ENCODE measurements around the gene PELI1. TPM values are rescaled to one million over a fixed set of nuclear protein-coding genes. Genes with fewer than 3 reads are reported as not detected.
"Not testable (repeated sequence)": the region's sequence is repeated elsewhere in the genome, so short reads cannot be mapped to it uniquely, and the experiment has no call there.

Gene PELI1
- total RNA-seq, 1 donor from 2014 or later, result 48.8 TPM

DNA sequence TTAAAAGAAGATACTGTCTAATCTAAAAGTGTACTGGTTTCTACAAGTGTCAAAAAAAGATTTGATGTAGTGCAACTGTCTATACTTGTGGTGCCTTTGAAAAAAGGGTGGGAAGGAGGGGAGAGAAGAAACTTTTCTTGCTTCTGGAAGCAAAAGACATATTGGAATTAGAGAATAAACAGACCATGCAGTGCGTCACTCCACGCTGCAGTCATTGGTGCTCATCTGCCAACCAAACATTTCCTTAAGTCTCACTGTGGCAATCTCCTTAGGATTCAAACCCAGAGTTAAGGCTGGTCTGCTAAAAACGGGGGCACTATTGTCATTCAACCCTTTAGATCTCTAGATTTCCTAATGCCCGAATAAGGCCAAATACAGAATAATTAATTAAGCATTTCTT, 50.9 kb downstream of the PELI1 start:
- intact Hi-C loops (cut with micrococcal nuclease), result no loop called here

DNA sequence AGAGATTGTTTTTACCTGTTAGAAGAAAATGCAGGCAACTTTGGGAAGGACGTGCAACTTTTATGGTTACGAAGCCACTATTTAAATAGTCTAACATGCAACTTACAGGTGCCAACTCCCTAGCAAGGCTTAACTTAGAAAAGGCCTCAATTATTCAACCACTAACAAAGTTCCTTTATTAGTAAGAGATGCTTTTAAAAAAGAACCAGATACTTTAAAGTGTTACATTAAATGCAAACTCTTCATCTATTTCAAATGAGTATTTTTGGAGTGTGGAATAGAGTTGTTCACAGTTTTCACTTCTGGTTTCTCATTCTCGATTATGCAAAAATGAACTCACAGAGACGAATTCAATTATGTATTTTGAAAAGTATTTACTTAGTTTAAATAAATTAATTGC, 51.7 kb downstream of the PELI1 start:
- intact Hi-C loops (cut with micrococcal nuclease), result no loop called here

DNA sequence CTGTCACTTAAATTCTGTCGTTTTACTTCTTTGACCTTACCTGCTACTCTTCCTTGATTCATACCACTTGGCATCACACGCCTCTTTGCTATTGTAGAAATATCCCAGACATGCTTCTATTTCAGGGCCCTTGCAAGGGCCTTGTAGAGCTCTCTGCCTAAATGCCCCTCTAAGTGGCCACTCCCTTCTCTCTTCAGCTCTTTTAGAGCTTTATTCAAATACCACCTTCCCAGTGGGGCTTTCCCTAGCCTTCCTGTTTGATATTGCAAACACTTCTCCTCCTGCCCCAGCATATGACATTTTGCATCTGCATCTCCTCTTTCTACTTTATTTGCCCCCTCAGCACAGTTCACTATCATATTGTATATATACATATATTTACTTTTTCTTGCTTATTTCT, 54.0 kb downstream of the PELI1 start:
- intact Hi-C loops (cut with micrococcal nuclease), result no loop called here

DNA sequence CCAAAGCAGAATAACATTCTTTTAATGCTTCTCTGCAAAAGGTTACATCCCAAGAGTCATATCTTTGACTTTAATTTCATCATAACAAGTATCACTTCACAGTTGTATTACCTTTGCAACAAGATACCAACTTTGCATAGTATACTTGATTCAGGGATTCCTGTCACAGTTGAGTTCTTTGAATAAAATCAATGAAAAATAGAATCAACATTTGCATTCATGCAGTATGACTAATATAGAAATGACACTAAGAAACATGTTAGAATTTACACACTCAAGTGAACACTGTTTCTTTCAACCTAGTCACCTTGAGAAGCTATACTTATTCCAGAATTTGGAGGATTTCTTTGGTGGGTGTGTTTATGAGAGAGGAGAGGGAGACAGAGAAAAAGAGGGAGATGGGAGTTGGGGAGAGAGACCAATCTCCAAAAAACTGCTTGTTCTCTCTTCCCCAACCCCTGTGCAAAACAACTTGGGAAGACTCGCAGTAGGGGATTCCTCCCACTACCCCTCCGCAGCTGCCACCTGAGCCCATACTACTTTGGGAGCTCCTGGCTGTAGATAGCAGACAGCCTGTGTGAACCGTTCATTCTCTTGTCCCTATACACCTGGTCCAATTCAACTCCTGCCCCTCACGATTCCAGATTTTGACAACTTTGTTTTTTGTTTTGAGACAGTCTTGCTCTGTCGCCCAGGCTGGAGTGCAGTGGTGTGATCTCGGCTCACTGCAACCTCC, 57.7 kb downstream of the PELI1 start:
- intact Hi-C loops (cut with micrococcal nuclease), result no loop called here

DNA sequence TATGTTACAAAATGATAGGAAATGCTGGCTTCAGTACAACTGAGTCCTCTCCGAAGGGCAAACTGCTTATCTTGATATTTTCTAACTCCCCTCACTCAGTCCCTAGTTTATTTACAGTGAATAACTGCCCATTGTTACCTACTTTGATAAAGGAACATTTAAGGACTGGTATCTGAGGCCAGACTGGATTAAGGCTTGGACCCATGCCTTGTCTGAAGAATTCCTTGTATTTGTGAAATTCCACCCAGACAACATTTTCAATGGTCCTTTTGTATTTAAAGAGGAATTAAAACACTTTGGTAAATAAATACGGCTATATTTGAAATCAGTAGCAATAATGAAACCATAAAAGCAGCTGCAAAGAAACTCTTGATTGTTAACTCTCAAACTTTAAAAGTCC, 58.3 kb downstream of the PELI1 start:
- intact Hi-C loops (cut with micrococcal nuclease), result no loop called here

DNA sequence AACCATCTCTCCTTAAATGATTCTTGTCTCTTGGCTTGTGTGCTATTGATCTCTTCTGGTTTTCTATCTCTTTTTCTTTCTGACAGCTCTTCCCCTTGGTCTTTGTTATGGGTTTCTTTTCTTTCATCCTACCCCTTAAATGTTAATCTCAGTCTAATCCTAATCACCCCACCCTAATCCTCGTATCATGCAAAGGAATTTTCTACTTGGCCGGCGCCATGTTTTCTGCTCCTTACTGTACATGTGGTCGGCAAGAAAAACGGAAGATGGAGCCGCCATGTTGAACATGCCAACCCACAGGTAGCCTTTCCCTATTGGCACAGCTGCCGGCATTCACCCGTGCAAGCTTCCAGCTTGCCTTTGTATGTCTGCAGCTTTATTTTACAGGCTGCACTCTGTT, 63.2 kb downstream of the PELI1 start:
- intact Hi-C loops (cut with micrococcal nuclease), result no loop called here

DNA sequence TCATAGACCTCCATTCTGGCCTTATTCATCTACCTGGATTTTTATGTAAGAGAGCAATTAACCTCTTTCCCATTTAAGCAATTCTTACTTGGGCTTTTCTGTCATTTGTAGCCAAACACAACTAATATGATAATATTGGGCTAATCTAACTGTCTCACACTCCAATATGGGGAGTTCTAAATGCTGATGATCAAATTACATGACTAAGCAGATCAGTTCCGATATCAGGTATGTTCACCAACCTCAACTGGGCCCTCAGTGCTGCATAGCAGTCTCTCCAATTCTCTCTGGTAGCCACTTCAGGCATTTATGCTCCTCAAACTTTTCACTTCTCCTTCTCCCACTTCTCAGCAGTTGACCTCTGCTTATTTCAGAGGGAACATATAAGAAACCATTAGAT, 64.0 kb downstream of the PELI1 start:
- intact Hi-C loops (cut with micrococcal nuclease), result no loop called here

DNA sequence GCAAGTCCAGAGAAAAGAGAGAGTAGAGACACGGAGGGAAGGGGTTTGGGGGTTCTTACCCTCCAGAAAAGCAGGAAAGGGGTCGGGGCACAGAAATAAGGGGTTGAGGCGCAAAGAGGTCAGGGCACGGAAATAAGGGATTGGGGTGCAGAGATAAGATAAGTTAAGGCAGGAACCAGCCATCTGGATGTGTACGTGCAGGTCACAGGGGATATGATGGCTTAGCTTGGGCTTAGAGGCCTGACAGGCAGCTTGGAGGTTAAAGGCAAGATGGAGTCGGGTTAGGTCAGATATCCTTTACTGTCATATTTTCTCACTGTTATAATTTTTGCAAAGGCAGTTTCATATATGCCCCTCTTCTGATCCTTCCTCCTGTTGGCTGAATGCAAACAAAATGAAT, 64.5 kb downstream of the PELI1 start:
- intact Hi-C loops (cut with micrococcal nuclease), result not testable (repeated sequence)

DNA sequence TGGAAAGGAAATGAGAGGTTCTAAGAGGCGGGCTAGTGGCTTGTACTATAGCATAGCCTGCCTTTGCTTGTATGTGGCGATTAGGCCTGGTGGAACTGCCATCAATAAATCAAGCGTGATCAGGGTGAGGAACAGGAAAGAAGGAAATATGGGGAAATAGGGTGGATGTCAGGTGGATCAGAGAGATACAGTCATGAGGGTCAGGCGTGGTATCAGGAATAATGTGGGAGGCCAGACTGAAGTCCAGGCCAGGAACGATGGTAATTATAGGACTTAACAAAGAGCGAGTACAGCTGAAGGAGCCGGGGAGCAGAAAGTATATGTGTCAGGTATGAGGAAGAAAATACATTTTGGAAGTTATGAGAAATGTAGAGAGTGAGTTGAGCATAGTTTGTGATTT, 67.4 kb downstream of the PELI1 start:
- intact Hi-C loops (cut with micrococcal nuclease), result not testable (repeated sequence)

DNA sequence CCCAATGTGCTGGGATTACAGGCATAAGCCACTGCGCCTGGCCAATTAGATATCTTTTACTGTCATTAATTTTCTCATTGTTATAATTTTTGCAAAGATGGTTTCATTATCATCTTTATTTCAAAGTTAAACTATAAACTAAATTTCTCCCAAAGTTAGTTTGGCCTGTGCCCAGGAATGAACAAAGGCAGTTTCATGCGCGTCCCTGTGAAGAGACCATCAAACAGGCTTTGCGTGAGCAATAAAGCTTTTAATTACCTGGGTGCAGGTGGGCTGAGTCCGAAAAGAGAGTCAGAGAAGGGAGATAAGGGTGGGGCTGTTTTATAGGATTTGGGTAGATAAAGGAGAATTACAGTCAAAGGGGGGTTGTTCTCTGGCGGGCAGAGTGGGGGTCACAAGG, 69.6 kb downstream of the PELI1 start:
- intact Hi-C loops (cut with micrococcal nuclease), result not testable (repeated sequence)

DNA sequence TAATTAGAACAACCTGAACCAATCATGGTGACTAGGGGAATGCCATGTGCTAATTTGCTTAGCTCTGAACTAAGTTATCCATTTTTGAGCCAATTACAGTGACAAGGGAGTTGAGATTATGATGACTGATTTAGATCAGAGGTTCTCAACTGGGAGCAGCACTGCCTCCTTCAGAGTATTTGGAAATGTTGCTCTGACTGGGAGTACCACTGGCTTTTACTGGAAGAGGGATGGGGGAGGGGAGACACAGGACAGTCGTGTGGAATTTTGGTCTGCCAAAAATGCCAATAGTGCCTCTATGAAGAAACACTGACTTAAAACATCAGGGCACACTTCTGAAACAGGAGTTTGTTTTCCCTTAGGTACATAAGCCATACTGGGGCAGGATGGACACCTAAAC, 76.9 kb downstream of the PELI1 start:
- intact Hi-C loops (cut with micrococcal nuclease), result no loop called here

DNA sequence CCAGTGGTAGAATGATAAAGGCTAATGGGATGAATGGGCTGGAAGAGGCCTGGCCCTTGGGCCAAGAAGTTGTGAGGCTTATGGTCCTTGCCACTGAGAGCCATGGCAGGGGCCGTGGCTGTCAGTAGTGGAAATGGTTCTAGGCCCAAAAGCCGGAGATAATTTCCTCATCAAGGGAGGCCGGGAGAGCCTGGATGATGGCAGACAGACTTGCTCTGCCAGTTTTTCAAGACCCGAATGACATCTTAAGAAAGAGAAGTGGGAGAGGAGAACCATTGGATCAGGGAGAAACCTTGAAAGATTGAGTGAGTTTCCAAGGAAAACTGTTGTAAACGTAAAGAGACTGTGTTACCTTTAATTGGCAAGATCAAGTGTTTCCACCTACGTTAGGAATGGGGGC, 78.7 kb downstream of the PELI1 start:
- intact Hi-C loops (cut with micrococcal nuclease), result loop anchor here (2.0 kb wide), 1 partner anchor 35 kb away; no protein-coding TSS in a partner anchor

DNA sequence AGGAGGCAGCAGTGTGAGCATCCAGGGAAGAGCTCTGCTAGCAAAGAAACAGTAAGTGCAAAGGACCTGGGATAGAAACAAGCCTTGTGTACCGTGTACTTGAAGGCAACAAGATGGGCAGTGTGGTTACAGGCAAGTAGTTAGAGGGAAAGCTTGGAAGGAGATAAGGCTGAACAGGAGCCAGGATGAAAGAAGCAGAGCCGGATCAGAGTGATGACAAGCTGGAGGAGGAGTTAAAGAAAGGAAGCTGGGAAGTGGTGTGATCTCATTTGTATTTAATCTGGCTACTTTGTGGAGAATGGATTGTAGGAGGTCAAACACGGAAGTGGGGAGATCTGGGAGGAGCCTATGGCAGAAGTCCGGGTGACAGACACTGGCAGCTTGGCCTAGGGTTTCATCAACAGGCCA, 80.3 kb downstream of the PELI1 start:
- intact Hi-C loops (cut with micrococcal nuclease), result loop anchor here (2.0 kb wide), 1 partner anchor 37 kb away; no protein-coding TSS in a partner anchor

DNA sequence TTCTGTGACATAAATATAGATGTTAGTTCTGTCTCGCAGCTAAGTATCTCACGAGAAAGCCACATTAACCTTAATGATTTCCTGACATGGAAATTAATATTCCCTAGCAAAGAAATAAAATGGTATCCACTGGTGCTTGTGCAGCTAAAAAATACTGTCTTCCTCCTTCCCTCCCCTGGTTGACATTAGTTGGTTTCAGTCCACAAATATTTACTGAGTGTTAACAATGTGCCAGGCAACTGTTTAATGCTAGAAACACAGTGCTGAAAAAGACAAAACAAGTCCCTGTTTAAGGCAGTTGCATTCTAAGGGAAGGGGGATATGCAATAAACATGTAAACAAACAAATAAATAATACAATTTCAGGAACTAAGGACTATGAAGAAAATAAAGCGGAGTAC, 80.8 kb downstream of the PELI1 start:
- intact Hi-C loops (cut with micrococcal nuclease), result no loop called here

DNA sequence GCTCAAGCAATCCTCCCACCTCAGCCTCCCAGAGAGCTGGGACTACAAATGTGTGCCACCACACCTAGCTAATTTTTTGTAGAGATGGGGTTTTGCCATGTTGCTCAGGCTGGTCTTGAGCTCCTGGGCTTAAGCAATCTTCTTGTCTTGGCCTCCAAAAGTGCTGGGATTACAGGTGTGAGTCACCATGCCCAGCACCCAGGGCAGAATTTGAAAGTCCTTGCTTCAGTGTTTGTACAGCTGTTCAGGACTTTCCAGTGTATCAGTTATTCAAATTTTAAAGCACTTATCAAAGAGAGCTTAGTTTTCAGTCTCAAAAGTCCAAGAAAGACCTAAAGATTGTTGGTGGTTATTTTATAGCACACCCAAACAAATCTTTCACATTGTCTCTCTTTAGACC, 81.4 kb downstream of the PELI1 start:
- intact Hi-C loops (cut with micrococcal nuclease), result no loop called here

DNA sequence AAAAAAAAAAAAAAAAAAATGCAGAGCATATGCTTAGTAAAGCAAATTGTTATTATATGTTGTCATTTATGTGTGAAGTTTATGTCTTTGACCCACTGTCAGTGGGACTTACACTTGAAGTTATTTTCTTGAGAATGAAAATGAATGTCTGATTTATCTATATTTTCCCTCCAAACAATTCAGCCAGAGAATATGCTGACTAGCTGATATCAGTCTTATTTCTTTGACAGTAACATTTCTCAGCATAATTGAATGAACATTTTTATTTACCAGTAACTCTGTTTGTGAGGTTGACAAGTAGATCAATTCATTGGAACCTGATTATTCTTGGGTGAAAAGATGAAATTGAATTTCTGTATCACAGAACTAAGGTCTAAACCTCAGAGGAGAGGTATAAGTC, 85.0 kb downstream of the PELI1 start:
- intact Hi-C loops (cut with micrococcal nuclease), result no loop called here

DNA sequence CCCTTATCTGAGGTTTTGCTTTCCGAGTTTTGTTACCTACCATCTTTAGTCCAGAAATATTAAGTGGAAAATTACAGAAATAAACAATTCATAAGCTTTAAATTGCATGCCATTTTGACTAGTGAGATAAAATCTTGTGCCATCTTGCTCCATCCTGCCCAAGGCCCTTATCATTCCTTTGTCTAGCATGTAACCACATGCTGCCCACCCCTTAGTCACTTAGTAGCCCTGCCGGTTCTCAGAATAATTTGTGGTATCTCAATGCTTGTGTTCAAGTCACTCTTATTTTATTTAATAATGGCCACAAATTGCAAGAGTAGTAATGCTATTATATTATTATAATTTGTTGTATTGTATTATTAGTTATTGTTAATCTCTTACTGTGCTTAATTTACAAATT, 88.2 kb downstream of the PELI1 start:
- intact Hi-C loops (cut with micrococcal nuclease), result no loop called here

DNA sequence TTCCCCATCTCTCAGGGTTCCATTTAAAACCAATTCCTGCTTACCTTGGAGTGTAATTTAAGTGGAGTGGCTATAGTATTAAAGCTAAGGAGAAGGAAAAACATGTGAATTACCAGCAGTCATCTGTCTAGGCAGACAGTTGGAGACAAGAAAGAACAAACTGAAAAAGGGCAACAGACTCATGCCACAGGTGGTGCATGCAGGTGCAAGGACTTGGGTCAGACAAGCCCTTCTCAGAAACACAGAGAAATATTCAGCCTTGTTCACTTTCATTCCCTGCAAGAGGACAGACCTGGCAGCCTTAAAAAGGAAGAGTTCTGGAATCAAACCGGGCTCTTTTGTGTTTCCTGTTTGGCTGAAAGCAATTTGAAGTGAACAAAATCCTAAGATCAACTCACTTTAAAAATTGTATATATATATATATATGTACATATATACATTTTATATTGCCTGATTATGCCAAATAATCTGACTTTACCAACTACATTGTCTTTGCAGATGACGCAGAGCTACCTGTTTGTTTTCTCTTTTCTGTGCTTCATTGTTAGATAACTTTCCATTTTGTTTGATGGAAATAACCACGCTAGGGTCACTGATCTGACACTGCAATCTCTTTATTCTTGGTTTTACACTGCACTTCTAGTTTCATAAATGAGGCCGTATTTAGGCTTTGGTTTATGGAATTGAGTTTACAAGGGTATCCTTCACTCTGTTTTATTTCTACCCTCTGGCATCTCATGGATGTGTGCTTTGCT, 89.9 kb downstream of the PELI1 start:
- intact Hi-C loops (cut with micrococcal nuclease), result no loop called here

DNA sequence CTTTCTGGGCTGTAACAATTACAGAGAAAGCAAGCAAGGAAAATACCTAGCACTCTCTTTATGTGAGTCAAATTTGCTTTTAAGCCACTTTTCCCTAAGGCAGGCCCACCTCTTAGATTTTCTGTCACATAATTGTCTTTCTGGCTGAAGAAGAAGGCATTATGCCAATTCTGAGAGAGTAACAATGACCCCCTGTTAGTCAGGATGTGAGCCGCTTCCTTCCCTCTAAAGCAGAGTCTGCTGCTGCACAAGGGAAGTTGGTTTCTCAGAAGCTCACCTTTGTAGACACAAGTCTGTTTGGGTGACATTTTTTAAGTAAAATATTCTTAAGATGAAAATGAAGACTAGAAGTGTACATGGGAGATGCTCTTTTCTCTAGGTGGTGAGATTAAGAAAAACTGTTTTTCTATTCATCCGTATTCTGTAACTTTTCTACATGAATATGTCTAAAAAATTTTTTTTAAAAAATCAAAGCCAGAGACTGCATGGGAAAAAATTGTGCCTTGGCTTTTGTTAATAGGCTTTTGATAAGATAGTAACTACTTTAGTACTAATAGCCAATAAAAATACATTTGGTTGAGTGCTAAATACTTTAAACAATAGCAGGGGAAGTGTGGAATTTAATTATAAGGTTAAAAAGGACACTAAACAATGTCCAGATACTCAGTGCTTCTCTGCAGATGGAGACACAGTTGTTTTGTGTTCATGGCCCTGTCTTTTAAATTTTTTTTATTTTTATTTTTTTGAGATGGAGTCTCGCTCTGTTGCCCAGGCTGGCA, 91.6 kb downstream of the PELI1 start:
- intact Hi-C loops (cut with micrococcal nuclease), result no loop called here

DNA sequence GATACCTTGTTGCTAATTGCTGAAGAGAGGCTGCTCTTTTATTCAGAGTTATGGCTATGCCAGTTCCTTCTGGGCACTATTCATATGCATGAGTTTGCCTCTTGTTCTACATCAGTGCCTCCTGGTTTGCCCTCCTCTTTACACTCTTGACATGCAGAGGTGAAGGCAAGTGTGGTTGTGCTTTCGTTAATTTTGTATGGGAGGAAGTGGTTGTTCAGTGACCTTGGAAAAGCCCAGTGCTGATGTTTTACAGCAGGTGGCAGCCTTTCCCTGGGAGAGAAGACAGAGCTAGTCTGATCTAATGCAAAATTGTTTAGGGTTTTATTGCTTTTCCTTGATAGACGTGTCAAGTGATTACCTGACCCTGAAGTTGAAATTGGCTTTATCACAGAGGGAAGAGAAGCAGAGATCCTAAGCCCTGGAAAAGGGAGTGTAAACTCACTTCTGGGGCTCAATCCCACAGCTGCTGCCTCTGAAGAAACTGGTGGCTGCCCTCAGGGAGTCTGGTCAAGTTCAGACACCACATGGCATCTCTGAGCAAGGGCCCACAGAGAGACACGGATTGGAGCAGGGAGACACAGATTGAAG, 94.5 kb downstream of the PELI1 start:
- intact Hi-C loops (cut with micrococcal nuclease), result loop anchor here (1.0 to 2.0 kb wide), 11 partner anchors 13 to 816 kb away; no protein-coding TSS in a partner anchor

DNA sequence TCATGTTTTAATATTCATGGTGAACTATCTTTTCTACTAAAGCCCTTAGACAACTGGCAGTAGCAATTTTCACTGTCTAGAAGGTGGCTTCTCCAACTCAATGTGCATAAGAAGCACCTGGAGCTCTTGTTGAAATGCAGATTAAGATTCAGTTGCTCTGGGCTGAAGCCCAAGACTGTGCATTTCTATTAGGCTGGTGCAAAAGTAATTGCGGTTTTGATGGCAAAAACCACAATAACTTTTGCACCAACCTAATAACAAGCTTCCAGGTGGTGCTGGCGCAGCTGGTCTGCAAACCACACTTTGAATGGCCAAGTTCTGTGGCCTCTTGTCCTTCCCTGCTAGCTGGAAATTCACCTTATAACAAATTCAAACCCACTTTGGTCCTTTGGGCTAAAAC, 98.3 kb downstream of the PELI1 start:
- intact Hi-C loops (cut with micrococcal nuclease), result no loop called here

All from T-helper 1 cell treated with Interleukin-12 subunit alpha and Interleukin-12 subunit beta and Interleukin-4 antibody, amounts not matched to agents 30 ng/mL and 1 ng/mL, for 36 hours (primary cell).